ENCODE data around the gene TPO.

TPO gene

GRCh38 chr2:1527153-1527992, 114.1 kb downstream of the TPO start:
- DNase-seq (ENCODE audit: low read depth) = no peak

- DNase-seq (ENCODE audit: low read depth) = no peak
Observed at GRCh38 chr2:1528273-1529064, 115.2 kb downstream of the TPO start.

- DNase-seq (ENCODE audit: low read depth) = peak; percentile 25
Observed at GRCh38 chr2:1538663-1539062, 125.4 kb downstream of the TPO start.

GRCh38 chr2:1539441-1539840, 126.2 kb downstream of the TPO start:
- DNase-seq (ENCODE audit: low read depth) = no peak

- no peak for DNase-seq (ENCODE audit: low read depth)
Observed at GRCh38 chr2:1539973-1540372, 126.7 kb downstream of the TPO start.

- no peak for DNase-seq (ENCODE audit: low read depth)
Observed at GRCh38 chr2:1540481-1540880, 127.2 kb downstream of the TPO start.

- no peak for DNase-seq (ENCODE audit: low read depth)
Observed at GRCh38 chr2:1541040-1541439, 127.8 kb downstream of the TPO start.

GRCh38 chr2:1541819-1542475, 128.7 kb downstream of the TPO start:
- DNase-seq (ENCODE audit: low read depth) = no peak

GRCh38 chr2:1542971-1543370, 129.7 kb downstream of the TPO start:
- no peak for DNase-seq (ENCODE audit: low read depth)

GRCh38 chr2:1543776-1544477, 130.7 kb downstream of the TPO start:
- DNase-seq (ENCODE audit: low read depth) = no peak

- peak; percentile 46 for DNase-seq (ENCODE audit: low read depth)
Observed at GRCh38 chr2:1544478-1545069, 131.3 kb downstream of the TPO start.

- DNase-seq (ENCODE audit: low read depth) = peak; percentile 58
Observed at GRCh38 chr2:1546023-1546591, 132.8 kb downstream of the TPO start.

- DNase-seq (ENCODE audit: low read depth) = no peak
Observed at GRCh38 chr2:1546901-1547300, 133.6 kb downstream of the TPO start.

- DNase-seq (ENCODE audit: low read depth) = peak; percentile 8
Observed at GRCh38 chr2:1548910-1549673, 135.8 kb downstream of the TPO start.

- DNase-seq (ENCODE audit: low read depth) = no peak
Observed at GRCh38 chr2:1550076-1550475, 136.8 kb downstream of the TPO start.

GRCh38 chr2:1550658-1551316, 137.5 kb downstream of the TPO start:
- DNase-seq (ENCODE audit: low read depth) = peak; percentile 23

GRCh38 chr2:1551905-1552304, 138.6 kb downstream of the TPO start:
- DNase-seq (ENCODE audit: low read depth) = no peak

GRCh38 chr2:1552611-1553010, 139.3 kb downstream of the TPO start:
- DNase-seq (ENCODE audit: low read depth) = no peak

GRCh38 chr2:1553671-1554295, 140.5 kb downstream of the TPO start:
- DNase-seq (ENCODE audit: low read depth) = peak; percentile 60

- no peak for DNase-seq (ENCODE audit: low read depth)
Observed at GRCh38 chr2:1556286-1556685, 143.0 kb downstream of the TPO start.

Data from iris pigment epithelial cell (primary cell).